T-helper 1 cell treated with Interleukin-12 subunit alpha and Interleukin-12 subunit beta and Interleukin-4 antibody, amounts not matched to agents 30 ng/mL and 1 ng/mL, for 36 hours (primary cell): ENCODE data around the gene SMARCE1. TPM values are rescaled to one million over a fixed set of nuclear protein-coding genes. Genes with fewer than 3 reads are reported as not detected.

Experiments used
- intact Hi-C: fragments of 100-400 bp; cut with micrococcal nuclease; formaldehyde crosslinking; loops from one replicate; pipeline ENCODE4 v1.15.1; 2024
- total RNA-seq: library from RNA; stranded (reverse); gene quantifications from 2 replicates; pipeline ENCODE4 v1.2.3, GENCODE V29; 2022

The SMARCE1 gene
- total RNA-seq, 1 donor from 2014 or later = 96.3 TPM

DNA sequence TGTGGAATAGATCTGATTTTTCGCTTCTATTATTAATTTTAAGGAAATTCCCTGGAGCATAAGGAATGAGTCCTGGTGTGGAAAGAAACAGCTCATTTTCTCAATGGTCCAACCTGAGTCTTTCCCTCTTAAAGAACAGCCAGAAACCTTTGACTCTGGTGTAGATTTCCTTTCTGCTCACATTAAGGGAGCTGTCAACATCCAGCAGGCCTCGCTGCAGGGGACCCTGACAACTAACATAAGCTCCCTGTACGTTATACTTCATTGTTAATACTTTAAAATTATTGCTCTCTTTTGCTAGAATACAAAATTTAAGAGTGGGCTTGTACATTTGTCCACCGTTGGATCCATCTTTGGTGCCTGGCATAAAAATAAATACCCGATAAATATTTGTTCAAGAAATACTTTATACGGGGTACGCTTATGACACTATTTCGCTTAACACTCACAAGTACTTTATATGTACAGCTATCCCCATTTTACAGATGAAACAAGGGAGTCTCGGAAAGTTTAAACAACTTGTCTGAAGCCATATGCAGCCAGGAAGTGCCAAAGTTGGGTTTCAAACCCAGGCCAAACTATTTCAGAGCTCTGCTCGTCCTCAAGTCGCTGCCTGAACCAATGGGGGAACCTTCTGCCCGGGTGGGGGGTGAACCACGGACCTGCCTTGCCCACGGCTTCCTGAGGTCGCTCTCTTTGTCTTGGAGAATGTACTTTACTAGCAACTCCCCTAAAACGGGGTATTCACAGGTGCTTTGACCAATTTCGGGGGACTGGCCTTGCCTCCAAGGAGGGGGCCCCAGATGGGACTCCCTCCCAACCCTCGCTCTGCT, 611 bp downstream of the SMARCE1 start:
- intact Hi-C loops = loop anchor here (1.0 to 5.0 kb wide), 4 partner anchors 25 to 1020 kb away; partner anchors contain the start of gene TOP2A

DNA sequence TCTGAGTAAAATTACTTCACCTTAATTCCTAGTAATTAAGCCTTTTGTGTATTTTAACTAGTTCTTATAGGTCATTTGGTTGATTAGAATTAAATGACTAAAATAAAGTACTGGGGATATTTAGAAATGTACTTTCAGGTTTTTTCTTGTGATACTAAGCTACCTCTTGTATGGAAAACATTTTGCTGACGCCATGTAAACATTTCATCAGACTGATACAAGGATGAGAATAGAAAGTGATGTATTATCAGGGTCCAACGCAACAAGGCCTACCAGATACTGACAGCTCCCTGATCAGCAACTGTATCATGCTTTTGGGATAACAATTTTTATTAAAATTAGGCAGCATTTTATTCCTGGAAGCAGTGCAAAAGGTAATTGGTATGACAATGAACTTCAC, 1.7 kb downstream of the SMARCE1 start:
- intact Hi-C loops = loop anchor here (5.0 kb wide), 1 partner anchor 39 kb away; no protein-coding TSS in a partner anchor

DNA sequence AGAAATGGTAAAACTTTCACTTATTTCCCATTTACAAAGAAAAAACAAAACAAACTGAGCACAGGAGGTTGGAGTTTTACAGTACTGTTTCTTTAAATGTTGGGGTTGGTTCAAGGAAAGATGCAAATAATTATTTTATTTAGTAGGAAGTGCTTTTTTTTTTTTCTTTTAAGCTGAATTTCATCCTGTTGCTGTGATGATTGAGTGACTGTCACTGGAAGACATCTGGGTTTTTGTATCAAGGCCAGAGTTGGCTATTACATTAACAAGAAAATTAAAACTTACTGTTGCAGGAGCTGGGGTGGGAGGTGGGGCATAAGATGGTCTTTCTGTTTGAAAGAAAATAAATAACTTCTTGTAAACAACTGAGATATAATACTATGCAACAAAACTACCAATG, 2.3 kb downstream of the SMARCE1 start:
- intact Hi-C loops = loop anchor here (5.0 kb wide), 1 partner anchor 38 kb away; no protein-coding TSS in a partner anchor

DNA sequence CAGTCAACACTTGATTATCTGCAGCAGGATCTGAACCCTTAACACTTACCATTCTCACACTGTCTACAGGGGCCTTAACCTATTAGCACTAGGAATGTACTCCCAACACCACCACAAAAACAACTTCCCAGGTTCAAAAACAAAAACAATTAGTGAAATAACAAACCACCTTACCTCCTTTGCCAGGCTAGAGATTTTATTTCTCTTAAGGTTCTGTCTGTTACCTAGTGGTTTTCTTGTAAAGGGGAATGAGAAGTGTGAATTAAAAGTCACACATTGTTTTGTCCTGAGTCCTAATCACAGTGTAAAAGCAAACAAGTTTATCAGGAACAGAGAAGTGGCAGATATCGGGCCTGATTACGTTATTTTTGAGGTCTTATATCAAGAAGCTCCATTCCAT, 9.7 kb downstream of the SMARCE1 start:
- intact Hi-C loops = no loop called here

DNA sequence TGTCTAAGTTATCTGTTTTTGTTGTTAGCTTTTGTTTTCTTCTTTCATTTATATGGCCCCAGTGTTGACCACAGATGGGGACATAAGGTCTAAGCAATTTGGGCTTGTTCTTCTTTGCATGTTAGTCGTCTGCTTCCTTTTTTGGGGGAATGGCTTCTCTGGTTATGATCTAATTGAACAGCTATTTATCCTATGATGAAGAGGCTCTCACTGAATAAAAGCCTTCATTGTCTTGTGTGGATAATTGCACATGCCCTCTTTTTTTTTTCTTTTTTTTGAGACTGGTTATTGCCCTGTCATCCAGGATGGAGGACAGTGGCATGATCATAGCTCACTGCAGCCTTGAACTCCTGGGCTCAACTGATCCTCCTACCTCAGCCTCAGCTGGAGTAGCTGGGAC, 13.7 kb downstream of the SMARCE1 start:
- intact Hi-C loops = no loop called here

DNA sequence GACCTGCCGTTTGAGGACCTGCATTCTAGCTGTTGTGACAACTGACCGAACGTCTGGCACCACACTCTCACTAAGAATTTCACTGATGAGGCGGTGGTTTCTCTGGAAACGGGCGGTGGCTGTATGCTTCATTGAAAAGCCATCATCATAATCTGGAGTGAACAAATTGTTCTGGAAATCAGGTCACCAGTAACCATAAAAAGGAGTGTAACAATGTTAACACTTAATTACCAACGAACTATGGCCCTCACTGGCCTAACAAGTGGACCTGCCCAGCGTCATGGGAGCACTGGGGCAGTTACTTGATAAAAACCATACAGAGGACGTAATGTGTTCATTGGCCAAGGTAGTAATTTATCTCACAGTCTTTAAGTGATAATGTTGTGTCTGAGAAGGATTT, 15.4 kb downstream of the SMARCE1 start:
- intact Hi-C loops = no loop called here

DNA sequence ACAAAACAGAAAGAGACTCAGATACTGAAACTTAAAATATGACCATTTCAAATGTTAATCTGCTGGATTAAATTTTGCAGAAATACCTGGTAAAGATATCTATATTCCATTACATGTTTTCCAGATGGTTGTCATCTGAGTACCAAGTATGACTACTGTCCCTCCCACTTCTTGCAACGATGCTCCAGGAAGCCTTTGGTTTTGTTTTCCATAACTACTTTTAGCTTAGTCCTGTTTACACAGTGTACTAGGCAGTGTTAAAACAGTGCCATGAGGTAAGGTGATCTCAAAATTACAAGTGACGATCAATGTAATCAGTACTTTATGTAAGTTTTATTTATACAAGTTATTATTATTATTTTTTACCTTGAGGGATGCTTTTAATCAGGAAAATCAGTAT, 17.8 kb downstream of the SMARCE1 start:
- intact Hi-C loops = no loop called here

DNA sequence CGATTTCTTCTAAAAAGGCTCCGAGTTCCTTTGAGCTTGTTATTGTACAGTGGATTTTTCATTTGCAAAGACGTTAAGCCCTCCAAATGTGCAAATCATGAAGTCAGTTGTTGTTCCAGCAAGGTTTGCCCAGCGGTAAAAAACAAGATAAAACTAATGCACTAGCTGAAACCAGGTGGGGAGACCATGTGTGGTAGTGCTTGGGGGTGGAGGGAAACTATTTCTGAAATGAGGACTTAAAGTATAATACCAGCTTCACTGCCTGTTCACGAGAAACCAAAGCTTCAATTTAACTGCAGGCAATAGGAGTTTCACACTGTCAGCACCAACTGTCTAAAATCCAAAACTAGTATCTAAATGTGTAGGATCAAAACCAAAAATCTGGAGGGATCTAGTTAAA, 22.3 kb downstream of the SMARCE1 start:
- intact Hi-C loops = no loop called here

DNA sequence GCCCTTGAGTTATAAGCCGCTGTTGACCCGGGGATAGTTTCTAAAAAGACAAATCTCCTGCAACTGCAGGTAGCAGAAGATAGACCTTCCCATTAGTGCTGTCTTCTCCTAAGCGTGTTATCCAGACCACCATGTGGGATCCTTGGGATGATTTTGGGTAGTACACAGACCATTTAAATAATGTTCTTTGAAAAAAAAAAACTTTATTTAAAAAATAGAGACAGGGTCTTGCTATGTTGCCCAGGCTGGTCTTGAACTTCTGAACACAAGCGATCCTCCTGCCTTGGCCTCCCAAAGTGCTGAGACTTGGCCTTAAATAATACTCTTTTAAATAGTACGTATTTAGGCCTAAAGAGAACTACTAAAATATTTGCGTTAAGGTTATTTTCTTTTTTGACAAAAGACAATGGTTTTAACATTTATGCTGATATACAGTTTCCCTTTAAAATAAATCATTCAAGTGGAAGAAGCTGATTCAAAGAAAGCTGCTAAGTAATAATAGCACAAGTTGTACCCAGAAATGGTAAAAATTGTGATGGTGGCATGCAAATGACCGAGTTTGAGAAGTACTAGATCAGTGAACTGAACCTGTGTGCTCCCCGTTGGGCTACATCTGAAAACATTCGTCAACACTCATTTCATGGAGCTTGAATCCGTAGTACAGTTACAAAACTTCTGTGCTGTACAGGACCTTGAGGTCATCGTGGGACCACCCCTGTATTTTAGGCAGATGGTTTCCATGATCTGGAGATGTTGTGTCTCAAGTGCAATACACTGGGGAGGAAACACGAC, 24.0 kb downstream of the SMARCE1 start:
- intact Hi-C loops = loop anchor here (5.0 kb wide), 1 partner anchor 194 kb away; no protein-coding TSS in a partner anchor

DNA sequence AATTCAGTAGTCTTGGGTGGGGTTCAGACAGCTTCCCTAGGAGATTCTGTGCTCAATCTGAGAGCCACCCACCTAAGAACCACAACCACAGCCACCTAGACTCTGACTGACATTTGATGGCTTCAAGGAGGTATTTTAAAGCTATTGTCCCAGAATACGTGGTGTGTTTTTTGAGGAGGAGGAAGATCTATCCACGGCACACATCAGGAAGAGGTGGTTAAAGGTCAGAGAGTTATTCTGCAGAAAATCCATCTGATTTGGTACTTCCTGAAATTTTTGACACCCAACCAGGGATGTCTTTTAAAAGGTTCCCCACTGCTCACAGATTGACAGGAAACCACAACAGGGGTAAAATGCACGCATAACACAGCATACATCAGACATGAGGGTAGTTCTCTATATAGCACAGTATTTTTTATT, 25.1 kb downstream of the SMARCE1 start:
- intact Hi-C loops = loop anchor here (1.0 to 5.0 kb wide), 2 partner anchors 25 to 195 kb away; partner anchors contain the start of gene SMARCE1

DNA sequence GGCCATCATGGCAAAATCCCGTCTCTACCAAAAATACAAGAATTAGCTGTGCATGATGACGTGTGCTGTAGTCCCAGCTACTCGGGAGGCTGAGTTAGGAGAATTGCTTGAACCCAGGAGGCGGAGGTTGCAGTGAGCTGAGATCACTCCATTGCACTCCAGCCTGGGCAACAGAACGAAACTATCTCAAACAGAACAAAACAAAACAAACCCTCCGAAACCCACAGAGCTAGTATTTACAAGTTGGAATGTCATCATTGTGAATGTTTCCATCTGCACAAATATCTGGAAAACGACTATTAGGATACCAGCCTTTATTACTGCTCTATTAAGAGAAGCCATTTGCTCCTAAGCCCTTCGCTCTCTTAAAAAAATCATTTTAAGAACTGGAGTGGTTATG, 26.0 kb downstream of the SMARCE1 start:
- intact Hi-C loops = loop anchor here (5.0 kb wide), 1 partner anchor 196 kb away; no protein-coding TSS in a partner anchor

DNA sequence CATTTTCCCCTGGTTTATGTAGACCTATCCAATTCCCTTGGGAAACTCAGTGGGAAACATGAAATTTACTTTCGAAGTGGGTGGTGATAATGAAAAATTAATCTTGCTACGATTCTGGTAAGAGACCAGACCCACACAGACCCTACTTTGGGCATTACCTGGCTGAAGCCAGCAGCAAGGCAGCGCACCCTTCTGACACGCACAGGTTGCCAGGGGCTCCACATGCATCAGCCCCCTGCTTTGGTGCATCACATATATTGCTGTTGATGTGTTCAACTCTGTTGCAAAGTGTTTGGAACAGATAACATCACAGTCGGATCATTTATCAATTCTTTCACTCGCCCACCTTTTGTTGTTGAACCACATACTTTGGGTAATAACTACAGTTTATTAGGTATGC, 26.6 kb downstream of the SMARCE1 start:
- intact Hi-C loops = loop anchor here (5.0 kb wide), 1 partner anchor 196 kb away; no protein-coding TSS in a partner anchor

DNA sequence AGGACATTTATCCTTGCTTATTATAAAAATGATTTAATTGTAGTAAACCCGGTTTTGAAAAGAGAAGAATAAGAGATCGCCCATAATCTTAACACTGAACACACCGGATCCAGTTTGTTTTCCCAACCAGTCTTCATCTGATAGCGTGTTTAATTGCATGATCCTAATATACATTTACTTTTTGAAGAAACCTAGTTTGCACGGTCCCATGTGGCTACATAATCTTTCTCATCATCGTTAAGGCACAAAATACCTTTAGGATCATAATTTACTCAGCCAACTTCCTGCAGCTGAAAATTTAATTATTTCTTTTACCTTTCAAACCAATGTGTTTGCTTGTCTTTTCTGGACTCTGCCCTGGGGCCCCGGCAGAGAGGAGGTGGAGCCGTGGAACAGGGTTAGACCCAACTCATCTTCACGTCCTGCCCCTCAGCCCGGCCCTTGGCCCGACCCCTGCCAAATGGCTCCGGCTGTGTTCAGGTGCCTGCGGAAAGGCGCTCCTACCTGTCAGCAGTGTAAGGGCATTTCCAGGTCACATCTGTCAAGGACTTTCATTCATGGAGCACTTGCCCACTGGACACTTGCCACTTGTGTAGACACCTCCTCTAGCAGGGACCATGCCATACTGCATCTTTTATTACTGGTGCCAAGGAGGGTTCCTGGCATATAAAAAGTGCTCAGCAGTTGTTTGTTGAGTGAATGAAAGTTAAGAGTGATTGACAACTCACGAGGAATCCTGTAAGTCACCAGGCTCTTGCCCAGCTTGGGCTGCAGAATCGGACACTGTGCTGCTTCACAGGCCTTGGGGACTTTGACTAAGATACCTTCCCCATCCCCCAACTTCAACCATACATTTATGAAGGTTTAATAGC, 28.6 kb downstream of the SMARCE1 start:
- intact Hi-C loops = no loop called here

DNA sequence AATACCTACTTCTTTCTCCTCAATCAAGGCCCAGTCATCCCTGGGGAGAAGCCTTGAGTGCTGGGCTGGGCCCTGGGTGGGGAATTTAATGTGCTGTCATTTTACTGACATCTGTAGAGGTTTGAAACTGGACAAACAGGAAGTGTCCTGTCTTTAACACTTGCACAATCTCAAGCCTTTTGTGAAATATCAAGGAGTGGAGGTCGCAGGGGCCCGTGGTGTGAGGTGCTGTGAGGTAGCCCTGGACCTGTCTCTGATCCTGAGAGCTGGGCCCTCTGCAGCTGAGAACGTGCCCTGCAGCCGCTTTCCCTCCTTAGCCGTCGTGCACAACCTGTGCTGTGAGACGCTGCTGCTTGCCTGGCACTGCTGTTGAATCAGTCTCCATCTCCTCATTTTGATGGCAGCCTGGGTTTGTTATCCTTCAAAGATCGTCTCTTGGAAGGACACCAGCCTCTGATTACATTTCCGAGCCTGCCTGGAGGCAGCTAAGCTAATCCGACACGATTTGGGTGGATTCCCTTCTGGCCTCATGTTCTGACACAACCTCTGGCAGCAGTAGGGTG, 29.9 kb downstream of the SMARCE1 start:
- intact Hi-C loops = no loop called here

DNA sequence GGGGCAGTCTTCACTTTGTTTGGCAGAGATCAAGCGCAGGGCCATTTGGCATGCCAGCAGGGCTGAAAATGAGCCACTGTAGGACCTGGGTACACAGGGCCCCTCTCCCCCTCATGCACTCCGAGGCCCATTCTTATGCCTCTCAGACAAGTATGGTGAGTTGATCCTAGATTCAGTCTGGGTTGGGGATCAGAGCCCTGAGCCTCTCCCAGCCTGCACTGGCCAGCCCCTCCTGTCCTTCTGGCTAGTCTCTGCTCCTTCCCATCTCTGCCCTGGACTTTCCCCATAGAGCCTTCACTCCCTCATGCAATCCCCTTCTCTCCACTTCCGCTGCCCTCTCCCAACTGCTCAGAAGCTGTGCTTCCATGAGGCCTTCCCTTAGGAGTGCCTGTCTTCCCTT, 31.0 kb downstream of the SMARCE1 start:
- intact Hi-C loops = no loop called here

DNA sequence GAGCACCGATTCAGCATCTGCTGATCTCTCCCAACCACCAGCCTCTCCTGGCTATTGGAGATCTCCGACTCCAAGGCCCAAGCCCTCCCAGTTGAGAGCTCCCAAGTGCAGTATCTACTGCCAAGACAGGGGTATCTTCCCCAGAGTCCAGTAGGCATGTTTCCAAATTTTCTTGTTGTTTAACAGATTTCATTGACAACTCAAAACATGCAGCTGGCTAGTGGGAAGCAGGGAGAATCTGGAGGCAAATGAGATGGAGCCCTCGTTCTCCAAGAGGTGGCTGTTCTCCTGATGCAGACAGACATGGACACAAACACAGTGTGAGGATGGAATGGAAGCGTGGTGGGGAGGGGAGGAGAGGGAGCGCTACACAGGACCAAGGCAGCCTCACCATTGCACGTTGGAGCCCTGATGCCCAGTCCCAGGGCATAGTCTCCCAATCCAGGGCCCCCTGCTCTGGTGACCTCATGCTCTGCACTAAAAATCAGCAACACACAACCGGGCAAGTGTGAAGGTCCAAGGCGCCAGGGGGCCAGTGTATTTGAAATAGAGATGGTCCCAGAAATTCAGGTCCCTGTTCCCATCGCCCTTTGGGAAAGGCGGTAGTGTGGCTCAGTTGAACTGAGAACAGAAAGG, 31.7 kb downstream of the SMARCE1 start:
- intact Hi-C loops = loop anchor here (1.0 kb wide), 2 partner anchors 34 to 54 kb away; no protein-coding TSS in a partner anchor

DNA sequence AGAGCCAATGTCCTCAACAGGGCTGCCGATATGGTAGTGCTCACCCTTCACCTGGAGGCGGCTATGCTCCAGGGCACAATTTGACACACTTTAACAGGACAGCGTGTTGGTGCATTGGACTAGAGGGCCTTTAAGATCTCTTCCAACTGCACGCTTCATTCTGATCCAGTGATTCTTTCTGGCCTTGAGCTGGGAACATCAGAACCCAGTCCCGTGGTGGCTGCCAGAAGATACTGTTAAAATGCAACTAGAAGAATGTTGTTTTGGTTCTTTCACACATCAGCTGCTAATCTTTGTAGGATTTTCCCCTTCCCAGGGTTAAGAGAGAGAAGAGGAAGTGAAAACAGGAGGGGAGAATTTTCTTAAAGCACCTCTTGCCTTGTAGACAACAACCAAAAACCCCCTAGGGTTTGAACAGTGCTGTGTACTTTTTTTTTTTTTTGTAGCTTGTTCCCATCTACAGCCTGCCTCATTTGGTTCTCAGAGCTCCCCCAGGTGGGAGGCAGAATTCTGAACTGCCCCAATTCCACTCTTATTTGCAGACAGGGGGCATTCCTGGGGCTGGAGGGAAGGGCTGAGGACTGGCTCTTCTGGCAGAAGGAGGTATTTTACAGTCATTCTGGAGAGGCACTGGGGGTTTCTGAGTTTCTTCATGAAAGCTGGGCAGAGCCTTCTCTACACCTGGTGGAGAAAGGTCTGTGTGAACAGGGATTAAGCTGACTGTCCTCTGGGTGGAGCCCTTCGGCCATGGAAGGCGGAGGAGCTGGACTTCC, 32.4 kb downstream of the SMARCE1 start:
- intact Hi-C loops = loop anchor here (1.0 kb wide), 2 partner anchors 33 to 53 kb away; no protein-coding TSS in a partner anchor

DNA sequence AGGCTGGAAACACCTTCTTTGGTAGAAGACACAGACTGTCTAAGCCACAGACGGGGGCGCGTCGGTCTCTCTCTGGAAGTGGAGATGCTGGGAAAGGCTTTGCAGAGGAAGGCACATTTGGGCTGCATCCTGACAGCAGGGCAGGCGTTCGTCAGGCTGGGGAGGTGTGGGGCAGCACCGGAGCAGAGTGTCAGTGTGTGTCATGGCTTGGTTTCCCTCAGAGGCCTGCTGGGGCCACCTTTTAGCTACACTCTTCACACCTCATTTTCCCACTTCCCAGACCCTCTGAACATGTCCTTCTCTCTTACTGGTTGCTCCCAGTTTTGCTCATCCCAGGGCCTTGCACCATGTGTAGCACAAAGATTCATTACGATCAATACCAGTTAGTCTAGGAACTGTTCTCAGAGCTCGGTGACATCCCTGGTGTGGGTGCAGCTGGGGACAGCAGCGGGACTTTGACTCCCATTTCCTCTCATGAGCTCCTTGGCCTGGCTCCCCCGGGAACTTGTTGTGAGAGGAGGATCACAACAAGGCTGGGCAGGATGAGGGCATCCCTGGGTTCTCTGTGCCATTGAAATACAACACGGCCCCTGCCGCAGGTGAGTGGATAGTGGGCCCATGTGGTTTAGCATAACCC, 33.1 kb downstream of the SMARCE1 start:
- intact Hi-C loops = loop anchor here (1.0 kb wide), 2 partner anchors 32 to 52 kb away; no protein-coding TSS in a partner anchor
